Left cardiac atrium (tissue), 4 donors: ENCODE measurements around the gene KNSTRN. TPM values are rescaled to one million over a fixed set of nuclear protein-coding genes. Genes with fewer than 3 reads are reported as not detected.

Source experiments
- ATAC-seq, 2 donors: fragments of 200-7000 bp; cut with Tn5 transposase; one replicate each; pipeline ENCODE4 v1.9.1; 2020; ENCODE audit warnings: mild to moderate bottlenecking in 2 of 2, moderate library complexity in 2 of 2
- DNase-seq: peaks from one replicate; pipeline ENCODE4 v3.0.0-alpha.2; 2020
- intact Hi-C, 2 donors: fragments of 100-400 bp; cut with DNase I; formaldehyde crosslinking; loops; one replicate each; pipeline versions ENCODE4 v1.14.1 to v1.15.1; 2022 to 2023
- total RNA-seq, 2 donors: library from RNA; stranded (reverse); fragmentation: NEBNext Ultra II Directional; extraction: Animal tissue kit (Norgen Biotek cat#: 25700); gene quantifications; one replicate each; pipeline ENCODE4 v1.2.1, GENCODE V29; 2021
- donor health status: DM: no; HTN: yes; CAD: no.
- donor health status: DM: no; HTN: yes; CAD: no; lungs with severe emphysema.
- donor health status: DM: yes; HTN: yes; CAD: no.
- donor health status: Dilated cardiomyopathy.

Gene KNSTRN
- total RNA-seq, 2 donors from 2014 or later = 7.2 to 8.0 TPM

DNA sequence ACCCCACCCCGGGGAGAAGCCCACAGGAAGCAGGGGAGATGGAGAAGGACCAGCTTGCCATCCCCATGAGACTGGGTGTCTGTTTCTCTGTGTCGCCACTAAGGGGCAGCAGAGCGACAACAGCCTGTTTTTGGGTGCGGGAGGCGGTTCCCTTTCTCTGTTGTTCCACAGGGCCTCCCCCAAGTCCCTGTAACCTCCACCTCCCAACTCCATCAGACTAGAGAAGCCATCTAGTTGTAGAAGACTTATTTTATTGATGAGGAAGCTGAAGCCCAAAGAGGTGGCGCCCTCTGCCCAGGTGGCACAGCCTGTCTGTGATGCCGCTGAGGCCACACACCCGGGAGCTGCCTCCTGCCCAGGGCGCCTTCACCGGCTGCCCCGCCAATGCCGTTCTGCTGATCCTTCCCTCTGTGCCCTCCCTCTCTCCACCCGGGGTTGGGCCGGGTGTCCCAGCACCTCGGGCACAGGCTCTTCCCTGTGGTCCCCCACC is 37.8 kb upstream of the KNSTRN start:
- ATAC-seq (peak in 1 of 2 donors; percentile 4), DNase-seq (peak; percentile 58)
- intact Hi-C loops = loop anchor here in 1 of 2 donors (5.0 kb wide), 1 partner anchor 78 kb away; no protein-coding TSS in a partner anchor

DNA sequence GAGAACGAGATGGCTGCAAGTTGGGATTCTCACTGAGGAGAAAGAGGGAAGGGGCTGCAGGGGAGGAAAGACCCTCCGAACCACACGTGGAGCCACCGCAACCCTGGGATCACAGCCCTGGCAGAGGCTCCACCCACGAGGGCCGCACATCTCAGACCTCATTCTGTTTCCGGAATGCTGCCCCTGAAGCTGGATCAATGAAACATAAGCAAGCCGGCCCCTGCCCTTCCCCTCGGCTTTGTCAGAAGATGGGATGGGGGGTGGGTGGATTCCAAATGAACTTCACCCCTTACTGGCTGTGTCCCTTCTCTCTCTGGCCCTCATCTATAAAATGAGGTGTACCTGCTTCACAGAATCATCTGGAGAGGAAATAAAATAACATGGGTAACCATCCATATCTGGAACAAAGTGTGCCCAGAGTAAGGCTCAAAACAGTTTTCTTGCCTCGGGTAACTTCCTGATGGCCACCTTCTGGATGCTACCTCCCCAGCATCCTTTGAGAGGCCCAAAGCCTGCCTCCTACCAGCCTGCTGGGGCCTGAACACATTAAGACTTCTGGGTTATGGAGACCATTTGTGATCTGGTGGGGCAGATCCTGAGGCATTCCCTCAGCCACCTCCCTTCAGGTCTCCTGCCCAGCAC is 37.2 kb upstream of the KNSTRN start:
- ATAC-seq (no peak), DNase-seq (no peak)
- intact Hi-C loops = no loop called here

DNA sequence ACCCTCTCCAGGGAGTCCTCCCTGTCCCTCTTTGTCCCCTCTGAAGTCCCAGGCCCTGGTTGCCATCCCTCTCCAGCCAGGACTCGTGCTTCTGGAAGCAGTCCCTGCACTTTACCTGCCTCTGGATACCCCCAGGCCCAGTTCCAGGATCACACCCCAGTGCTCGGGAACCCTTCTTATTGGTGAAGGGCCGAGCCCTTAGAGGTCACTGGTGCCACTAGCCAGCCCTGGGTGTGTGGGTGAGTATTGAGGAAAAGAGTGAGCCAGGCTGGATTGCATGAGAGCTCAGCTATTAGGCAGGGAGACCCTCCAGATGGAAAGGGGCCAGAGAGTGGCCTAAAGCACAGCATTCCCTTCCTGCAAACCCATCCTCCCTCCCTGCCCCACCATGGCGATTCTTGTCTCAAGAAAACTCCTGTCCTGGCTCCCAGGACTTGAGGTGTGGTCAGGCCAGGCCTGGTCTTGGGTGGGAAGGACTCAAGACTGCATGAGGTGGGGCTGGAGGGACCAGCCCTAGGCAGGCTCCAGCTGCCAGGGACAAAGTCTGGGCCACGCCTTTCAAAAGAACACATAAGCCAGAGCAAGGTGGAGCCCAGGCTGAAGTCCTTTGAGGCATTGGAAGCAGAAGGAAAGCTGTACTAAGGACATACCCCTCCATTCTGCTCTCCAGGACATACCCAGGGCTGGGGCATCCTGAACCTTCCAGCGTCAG is 36.5 kb upstream of the KNSTRN start:
- ATAC-seq (no peak), DNase-seq (no peak)
- intact Hi-C loops = no loop called here

DNA sequence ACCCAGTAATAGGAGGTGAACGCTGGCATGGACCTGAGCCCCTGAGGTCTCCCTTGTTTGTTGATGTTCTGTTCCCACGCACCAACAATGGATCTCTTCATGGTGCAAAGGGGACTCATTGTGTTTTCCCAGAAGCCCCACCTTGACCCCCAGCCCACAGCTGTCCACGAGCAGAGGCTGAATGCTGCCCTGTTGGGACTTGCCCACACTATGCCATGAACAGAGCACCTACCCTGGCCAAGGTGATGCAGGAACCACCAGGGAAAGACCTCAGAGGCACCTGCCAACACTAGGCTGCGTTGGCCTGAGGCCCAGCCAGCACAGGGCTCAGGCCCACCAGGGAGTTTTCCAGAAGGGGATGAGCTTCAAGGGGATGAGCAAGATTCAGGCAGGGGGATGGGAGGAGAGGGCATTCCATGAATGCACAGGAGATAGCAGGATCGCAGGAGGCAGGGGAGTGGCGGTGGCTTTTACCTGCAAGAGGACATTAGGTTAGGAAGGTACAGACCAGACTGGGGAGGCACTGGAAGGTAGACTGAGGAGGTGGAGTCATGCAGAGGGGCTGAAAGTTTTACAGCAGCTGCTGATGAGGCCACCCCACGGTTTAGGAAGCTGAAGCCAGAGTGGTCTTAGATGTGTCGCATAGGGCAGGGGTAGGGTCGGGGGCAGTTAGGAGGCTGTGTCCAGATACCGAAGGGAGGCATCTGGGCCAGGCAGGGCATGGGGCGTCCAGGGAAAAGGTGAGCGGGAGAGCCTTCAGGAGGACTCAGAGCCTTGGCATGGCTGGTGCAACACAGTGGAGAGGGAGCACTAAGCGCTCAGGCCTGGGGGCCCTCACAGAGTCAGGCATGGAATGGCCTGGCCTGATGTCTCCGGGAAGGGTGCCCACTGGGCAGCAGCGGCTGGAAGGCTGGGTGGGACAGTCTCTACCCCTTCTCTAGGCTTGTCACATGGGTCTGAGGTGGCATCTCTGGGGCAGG is 35.7 kb upstream of the KNSTRN start:
- no peak for ATAC-seq
- no peak for DNase-seq
- intact Hi-C loops = no loop called here

DNA sequence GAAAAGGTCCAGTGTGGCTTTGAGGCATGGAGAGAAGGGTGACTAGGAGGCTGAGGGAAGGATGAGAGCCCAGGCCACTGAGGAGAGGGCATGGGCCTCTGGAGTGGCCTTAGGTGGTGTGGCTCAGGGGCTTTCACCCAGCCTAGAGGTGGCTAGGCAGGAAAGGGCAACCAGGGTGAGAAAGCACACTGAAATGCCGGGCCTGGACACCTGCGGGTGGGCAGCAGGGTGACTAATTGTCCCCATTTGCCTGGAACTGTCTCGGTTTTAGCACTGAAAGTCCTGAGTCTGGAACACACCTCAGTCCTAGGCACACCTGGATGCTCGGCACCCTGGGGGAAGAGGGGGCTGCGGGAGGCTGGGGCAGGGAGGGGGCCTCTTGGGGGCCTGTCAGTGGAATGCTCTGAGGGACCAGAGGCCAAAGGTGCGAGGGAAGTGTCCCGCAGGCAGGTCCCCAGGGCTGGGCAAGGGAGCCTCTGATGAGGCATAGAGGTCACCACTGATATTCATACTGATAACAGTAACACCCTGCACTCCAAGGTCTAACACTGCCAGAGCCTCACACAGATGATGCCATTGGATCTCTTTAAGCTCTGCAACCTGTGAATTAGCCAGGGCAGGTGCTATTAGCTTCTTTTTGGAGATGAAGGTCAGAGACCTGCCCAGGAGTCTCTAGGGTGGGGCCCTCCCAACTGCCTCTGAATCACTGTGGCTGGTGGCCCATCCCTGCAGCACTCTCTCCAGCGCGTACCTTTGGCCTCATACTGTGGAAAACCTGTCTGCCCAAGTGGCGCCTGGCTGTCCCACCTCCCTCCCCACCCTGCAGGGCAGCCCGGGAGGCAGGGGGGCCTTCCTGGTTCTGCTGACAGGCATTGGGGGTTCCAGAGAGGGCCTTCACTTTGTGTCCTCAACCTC is 34.7 kb upstream of the KNSTRN start:
- intact Hi-C loops = no loop called here
- no peak for DNase-seq

DNA sequence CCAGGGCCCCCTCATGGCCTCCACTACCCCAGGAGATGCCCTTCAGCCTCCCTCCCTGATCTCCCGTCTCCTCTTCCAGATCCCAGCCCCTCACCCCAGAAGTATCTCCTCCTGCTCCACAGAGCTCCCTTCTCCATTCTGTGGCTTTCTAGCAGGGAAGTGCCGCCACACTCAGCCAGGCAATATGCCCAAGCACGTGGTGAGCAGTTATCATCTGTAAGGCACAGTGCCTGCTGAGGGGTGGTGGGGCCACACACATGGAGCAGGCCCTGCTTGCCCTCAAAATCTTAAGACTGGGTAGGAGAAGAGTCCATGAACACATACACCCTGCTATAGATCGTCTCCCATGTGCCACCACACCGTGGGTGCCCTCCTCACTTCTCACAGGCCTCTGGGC is 34.0 kb upstream of the KNSTRN start:
- DNase-seq (no peak), ATAC-seq (peak in 1 of 2 donors; percentile 15)
- intact Hi-C loops = no loop called here

More for the DNA sequence above, 34.7 kb upstream of the KNSTRN start:
- ATAC-seq = no peak

DNA sequence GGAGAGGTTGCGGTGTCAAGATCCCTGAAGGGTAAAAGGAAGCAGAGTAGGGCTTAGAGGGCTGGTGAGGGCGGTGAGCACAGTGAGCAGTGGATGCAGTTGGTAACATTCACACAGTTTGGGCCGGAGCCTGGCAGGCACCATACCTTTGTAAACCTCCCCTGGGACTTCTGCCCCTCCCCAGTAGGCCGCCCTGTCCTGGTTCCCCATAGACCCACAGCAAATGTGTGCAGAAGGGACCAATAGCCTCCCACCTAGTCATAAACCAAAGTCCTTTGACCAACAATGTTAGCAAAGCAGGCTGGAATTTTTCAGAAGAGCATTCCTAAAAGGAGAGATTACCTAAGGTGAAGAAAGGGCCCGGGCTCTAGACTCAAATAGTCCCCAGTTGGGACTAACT is 33.4 kb upstream of the KNSTRN start:
- no peak for ATAC-seq
- intact Hi-C loops = no loop called here

DNA sequence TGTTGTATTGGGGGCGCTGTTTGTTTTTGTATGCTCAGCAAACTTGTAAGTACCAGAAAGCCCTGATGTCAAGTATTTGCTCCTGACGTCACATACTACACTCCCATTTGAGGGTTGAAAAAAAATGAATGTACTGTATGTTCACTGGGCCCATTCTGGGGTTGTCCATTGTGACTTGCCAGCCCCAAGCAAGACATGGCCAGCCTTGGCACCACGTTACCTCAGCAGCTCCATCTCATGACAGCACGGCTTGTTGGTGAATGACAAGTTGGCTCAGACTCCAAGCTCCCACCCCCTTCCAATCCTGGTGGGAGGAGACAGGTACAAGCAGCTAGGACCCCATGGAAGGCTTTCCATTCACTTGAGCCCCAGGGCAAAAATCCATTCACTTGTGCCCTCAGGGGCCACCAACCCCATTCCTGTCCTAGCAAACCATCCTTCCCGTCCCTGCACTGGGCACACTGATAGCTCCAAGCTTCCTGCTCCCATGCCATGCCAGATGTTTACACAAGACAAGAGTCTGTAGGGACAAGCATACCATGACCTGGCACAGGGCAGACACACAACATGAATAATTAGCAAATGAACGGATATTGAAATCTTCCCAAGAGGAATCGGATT is 30.1 kb upstream of the KNSTRN start:
- no peak for DNase-seq
- no peak for ATAC-seq
- intact Hi-C loops = no loop called here

More for the DNA sequence above, 33.4 kb upstream of the KNSTRN start:
- DNase-seq = no peak

DNA sequence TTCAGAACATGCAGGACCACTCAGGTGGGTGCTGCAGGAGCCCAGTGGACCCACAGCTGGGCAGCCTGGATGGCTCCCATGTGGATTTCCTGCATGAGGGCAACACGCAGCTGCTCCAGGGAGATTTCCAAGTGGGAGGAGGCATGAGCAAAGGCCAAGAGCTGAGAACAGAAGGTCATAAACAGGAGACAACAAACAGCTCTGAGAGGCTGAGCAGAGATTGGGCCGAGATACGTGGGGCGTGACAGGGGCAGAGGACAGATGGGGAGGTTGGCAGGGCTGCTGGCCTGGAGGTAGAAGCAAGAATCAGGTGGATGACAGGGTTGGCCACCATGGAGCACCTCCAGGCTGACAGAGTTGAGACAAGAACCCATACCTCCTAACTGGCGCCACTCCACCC is 28.8 kb upstream of the KNSTRN start:
- intact Hi-C loops = no loop called here
- ATAC-seq (no peak), DNase-seq (no peak)

DNA sequence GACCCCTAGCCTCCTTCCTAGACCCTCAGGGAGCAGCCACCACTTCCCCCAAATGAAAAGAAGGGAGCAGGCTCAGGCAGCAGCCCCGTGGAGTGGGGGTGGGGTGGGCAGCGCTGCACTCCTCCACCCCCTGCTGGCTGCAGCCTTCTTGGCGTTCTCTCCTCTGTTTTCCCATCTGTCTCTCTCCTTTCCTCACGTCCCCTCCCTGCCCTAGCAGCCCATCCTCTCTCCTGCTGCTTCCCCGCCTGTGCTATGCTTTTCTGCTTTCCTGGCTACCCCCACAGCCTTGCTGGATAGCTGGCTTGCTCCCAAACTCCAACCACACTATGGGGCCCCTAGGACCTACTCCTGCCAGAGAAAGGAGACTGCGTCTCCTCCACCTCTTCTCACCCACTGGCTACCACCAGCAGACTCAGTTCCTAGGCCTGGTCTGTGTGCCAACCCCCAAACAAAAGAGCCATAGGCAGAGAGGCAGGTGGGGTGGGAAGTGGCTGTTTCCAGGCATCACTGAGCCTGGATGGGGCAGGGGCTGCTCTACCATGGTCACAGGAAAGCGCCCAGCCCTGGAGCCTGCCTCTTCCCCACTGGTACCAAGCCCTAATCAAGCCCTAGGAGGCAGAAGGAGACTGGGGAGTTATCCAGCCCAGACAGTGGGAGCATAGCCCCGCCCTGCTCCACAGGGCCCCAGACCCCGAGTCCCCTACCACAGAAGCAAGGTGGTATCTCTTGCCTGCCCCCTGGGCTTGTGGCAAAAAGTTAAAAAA is 27.9 kb upstream of the KNSTRN start:
- intact Hi-C loops = no loop called here
- ATAC-seq = peak in 1 of 2 donors; percentile 29
- no peak for DNase-seq

DNA sequence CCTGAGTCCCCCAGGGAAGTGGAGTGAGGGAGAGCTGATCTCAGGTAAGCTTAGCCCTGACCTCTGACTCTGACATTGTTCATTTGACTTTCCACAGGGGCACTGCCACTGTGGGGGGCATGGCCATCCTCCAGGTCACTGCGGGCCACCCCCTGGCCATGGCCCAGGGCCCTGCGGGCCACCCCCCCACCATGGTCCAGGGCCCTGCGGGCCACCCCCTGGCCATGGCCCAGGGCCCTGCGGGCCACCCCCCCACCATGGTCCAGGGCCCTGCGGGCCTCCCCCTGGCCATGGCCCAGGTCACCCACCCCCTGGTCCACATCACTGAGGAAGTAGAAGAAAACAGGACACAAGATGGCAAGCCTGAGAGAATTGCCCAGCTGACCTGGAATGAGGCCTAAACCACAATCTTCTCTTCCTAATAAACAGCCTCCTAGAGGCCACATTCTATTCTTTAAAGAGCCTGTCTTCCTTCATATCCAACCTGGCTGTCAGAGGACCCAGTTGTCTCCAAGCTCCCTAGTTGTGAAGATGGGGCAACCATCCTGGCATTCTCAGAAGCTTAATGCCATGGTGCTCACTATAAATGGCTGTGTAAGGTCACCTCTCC is 26.4 kb upstream of the KNSTRN start:
- DNase-seq = no peak
- intact Hi-C loops = no loop called here
- no peak for ATAC-seq

DNA sequence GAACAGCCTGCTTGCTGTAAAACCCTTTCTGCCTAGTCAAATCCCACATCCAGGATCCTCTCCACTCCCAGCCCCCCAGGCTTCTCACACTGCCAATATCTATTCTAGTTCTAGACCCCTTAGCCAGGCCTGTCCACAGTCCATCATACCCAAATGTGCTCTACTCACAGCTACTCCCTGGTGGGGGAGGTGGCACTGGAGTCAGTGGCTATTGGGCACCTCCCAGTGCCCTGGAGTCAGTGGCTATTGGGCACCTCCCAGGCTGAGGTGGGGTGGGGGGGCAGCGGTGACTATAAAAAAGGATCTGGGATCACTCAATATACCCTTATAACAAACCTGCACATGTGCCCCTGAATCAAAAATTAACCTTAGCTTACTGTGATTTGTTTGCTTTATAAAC is 25.3 kb upstream of the KNSTRN start:
- ATAC-seq (no peak), DNase-seq (no peak)
- intact Hi-C loops = no loop called here

DNA sequence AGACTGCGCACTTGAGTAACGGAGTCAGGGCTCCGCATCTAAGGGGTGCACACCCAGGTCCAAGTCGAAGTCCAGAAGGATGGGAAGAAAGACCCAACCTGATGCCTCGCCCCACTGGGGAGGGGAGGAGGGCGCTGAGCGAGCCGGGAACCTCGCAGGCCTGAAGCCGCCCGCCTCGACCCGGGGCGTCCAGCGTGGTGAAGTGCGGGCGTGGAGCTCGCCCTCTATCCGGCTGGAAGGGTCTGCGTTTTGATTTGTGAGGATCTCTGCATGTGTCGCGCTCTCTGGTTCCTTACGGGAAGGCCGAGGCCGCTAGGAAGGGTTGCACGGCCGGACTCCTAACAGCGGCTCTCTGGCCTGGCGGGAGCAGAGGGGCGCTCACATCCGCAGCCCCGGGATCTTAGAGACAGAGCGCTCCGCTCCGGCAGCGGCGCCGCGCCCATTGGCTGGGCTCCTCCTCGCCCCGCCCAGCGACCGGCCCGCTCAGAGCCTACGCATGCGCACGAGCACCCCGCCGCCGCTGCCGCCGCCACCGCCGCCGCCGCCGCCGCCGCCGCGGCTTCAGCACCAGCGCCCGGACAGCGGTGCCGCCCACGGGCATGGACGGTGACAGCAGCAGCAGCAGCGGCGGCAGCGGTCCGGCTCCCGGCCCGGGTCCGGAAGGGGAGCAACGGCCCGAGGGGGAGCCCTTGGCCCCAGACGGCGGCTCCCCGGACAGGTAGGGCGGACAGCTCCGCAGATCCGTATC is 24.6 kb upstream of the KNSTRN start, which contains the start of gene DISP2:
DISP2 (plus strand) TSS at position 497 of the 748 bp plus-strand sequence; CDS start at position 600, 103 bp downstream.
- intact Hi-C loops = no loop called here
- ATAC-seq (peak; percentile 90 to 93), DNase-seq (peak; percentile 88)

DNA sequence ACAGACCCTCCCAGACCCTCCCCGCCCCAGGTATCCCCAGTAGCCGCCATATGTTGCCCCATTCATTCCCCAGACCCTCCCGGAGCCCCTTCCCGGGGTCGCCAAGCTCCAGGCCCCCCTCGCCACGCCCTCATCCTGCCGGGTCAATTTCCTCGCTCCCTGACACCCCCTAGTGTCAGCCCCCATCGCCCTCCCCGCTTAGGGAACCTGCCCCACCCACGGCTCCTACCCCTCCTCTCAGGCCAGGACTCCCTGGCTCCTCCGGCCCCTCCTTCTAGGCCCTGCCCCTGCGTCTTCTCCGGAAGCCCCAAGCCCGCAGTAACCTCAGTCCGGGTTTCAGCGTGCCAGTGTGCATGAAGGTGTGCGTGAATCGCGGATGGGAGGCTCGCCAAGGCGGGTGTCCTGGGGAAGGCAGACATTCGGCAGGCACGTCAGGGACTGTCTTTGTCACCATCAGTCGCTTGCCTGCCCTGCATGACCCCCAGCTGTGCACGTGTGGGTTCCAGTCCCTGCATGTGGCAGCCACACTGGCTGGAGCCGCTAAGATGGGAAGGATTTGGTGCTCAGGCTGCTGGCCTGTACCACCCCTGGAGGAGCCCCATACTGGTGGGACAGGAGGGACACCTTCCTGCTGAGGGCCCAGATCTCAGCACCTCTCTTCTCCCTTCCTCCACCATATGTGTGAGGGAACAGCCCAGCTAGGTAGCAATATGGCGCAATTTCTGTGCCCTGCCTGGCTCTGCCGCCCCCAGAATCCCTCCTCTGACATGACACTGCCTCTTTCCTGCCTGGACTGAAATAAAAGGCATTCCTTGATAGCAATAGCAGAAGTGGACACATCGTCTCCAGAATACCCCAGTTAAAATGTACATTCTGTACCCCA is 23.8 kb upstream of the KNSTRN start:
- ATAC-seq (peak; percentile 17 to 40), DNase-seq (no peak)

DNA sequence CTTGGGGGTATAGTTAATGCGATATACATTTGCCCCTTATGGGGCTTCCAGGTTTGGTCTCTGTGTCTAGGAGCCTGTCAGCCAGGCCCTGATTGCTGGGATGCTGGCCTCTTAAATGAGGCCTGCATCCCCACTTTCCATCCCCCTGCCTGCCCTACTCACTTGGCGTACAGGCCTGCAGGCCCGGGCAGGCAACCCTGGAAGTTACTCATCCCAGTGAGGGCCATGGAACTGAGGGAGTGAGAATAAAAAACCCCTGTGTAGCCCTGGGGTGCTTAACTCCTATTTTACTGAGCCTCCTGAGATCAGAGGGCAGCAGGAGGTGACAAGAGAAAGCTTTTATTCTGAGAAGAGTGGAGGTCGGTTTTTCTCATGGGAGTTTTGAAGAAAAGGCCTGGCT is 22.5 kb upstream of the KNSTRN start:
- ATAC-seq (no peak), DNase-seq (no peak)
- intact Hi-C loops = loop anchor here in 1 of 2 donors (10.0 kb wide), 1 partner anchor 55 kb away; no protein-coding TSS in a partner anchor

More for the DNA sequence above, 23.8 kb upstream of the KNSTRN start:
- intact Hi-C loops = no loop called here
